Omental fat pad (tissue), 4 donors: ENCODE results near the gene GRIN2B. TPM values are rescaled to one million over a fixed set of nuclear protein-coding genes. Genes with fewer than 3 reads are reported as not detected.

ENCODE experiments used
- ATAC-seq: fragments of 150-250 bp; one replicate; pipeline ENCODE4 v1.9.1; 2016; ENCODE audit warnings: mild to moderate bottlenecking, moderate library complexity; ENCODE audit not compliant: low FRiP score
- DNase-seq: peaks from one replicate; pipeline ENCODE4 v3.0.0-alpha.2; 2019; ENCODE audit warnings: low spot score
- total RNA-seq, 4 donors: library from RNA; depleted of rRNA; stranded (reverse); fragments of >200 nt; gene quantifications; one replicate each; pipeline ENCODE4 v1.1.0, GENCODE V29; 2016
- TF ChIP-seq, protein P1 (sequence below), 3 donors: fragments of 450-650 bp; IDR thresholded peaks; one replicate each; pipeline ENCODE4 v1.5.1; 2016 to 2017; ENCODE audit warnings: antibody characterized with exemption in 3 of 3, mild to moderate bottlenecking in 3 of 3, moderate library complexity in 2 of 3

The GRIN2B gene
- total RNA-seq, 4 donors from 2014 or later: 0.16 to 3.8 (median 0.87) TPM

DNA sequence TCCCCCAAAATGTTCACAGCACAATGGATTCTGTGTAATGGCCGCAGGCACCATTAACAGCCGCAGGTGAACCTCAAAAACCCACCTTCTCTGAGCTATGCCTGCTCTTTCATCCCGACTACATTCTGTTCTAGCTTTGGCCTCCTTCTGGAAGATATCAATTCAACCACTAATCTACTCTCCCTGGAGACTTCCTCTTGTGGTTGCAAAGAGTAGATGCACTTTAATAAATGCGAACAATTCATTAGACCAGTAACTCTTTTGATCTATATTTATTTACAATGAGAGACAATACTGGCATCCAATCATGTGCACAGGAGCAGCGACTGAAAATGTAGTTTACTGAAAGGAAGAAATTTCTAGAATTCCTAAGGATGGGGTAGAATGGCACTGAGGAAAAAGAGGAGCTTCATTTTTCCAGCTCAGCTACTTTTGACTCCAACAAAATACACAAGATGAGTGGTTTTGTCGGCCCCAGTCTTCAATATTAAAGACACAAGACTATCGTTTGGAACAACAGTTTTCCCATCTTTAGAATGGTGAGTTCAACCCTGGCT, 5.3 kb downstream of the GRIN2B start:
- ATAC-seq (no peak), DNase-seq (no peak)
- TF ChIP-seq, protein P1, sequence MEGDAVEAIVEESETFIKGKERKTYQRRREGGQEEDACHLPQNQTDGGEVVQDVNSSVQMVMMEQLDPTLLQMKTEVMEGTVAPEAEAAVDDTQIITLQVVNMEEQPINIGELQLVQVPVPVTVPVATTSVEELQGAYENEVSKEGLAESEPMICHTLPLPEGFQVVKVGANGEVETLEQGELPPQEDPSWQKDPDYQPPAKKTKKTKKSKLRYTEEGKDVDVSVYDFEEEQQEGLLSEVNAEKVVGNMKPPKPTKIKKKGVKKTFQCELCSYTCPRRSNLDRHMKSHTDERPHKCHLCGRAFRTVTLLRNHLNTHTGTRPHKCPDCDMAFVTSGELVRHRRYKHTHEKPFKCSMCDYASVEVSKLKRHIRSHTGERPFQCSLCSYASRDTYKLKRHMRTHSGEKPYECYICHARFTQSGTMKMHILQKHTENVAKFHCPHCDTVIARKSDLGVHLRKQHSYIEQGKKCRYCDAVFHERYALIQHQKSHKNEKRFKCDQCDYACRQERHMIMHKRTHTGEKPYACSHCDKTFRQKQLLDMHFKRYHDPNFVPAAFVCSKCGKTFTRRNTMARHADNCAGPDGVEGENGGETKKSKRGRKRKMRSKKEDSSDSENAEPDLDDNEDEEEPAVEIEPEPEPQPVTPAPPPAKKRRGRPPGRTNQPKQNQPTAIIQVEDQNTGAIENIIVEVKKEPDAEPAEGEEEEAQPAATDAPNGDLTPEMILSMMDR (IDR thresholded peaks at IDR 0.05): no peak

DNA sequence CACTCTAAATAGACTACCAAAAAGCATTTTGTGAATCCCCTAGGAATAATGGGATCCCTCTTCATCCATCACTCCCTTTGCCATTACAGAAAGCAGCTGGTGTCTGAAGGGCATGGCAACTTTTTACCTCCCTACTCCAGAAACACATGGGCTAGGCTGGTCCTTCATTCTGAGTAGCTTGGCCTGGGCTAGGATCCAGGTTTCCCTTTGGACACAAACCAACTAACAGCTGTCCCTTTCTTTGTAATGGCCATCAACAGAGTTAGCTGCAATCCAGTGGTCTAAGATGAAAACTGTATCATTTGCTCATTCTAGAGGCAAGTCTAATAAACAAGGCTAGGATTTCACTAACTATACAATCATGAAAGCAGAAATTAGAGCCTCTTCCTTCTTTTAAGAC, 7.4 kb downstream of the GRIN2B start:
- ATAC-seq: no peak
- TF ChIP-seq, protein P1 (IDR thresholded peaks at IDR 0.05): no peak
- no peak for DNase-seq

DNA sequence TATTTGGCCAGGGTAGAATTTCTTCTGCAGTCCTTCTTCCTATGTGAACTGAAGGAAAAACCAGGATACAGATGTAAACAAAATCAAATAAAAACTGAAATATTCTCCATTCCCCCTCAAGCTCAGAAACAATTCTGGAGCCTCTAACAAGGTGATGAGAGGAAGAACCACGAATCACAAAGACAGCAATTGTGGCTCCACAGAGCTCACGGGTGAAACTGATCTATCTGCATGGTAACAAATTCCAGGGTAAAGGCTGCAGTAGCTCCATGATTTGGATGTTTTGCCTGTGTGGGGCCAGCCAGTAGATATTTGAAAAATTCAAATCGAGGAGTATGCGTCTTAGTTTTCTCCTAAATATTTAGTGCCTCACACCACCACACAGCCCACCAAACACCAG, 10.6 kb downstream of the GRIN2B start:
- TF ChIP-seq, protein P1 (IDR thresholded peaks at IDR 0.05): no peak
- DNase-seq (no peak), ATAC-seq (no peak)

DNA sequence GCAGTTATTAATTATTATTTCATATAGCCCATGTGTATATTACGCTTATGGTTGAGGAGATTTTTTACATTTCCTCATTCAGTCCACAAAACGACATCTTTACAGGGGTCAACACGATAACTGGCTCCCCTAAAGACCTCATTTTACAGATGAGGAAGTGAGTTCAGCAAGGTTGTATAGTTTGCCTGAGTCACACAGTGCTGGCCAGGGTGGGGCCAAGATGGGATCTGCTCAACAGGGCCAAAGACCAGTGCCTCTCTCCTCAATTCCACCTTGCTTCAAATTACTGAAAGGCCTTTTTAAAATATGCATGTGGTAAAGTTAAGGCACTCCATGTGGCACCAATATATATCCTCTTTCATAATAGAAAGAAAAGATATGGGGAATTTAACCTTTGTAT, 13.1 kb downstream of the GRIN2B start:
- no peak for ATAC-seq
- TF ChIP-seq, protein P1 (IDR thresholded peaks at IDR 0.05): no peak

DNA sequence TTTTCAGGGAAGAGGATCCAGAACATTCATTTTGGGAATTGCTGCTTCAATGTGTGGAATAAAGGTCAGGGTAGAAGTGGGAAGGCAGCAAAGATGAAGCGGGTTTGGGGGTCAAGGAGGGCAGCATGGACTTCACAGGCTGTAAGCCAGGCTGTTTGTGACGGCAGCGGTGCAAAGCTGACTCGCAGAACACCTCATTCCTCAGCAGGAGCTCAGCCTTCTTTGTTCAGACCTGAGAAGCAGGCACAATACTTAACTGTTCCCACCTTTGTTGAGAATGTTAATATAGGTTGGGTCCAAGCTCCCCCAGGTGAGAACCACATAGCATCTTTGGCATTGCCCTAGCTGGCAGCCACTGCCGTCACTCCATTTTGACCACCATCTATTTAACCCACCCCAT, 16.7 kb downstream of the GRIN2B start:
- TF ChIP-seq, protein P1 (IDR thresholded peaks at IDR 0.05): no peak
- ATAC-seq (no peak), DNase-seq (no peak)

More for the DNA sequence above, 13.1 kb downstream of the GRIN2B start:
- no peak for DNase-seq

DNA sequence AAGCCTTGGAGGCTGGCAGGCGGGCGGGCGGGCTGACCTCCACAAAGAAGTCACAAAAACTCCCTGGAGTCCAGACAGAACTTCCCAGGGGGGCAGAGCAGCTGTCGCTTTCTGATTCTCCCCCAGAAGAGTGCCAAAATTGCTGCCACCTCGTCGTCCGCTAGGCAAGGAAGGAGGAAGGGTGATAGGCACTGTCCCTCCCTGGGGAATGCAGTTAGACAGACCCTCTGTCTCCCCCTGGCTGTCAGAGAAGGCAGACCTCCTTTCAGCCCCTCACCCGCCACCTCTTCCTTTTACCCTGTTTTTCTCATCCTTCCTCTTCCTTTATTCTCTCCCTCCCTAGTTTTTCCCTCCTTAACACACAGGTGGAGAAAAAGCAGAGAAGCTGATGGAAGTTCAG, 18.7 kb downstream of the GRIN2B start:
- ATAC-seq (no peak), DNase-seq (no peak)
- TF ChIP-seq, protein P1 (IDR thresholded peaks at IDR 0.05): no peak

DNA sequence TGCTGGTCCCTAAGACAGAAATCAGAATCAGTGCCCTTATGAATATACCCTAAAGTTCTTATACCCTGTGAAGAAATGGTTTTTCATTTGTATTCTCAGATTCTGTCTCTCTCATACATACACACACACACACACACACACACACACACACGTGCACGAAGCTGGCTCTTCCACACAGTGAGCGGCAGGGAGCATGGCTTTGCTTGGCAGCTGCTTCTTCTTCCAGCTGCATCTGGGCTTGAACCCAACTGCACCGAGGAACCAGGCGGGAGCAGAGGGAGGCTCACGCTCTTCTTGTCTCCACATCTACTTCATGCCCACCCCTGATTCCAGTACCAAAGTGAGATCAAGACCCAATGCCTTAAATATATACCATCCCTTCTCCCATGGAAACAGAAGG, 19.4 kb downstream of the GRIN2B start:
- TF ChIP-seq, protein P1 (IDR thresholded peaks at IDR 0.05): no peak
- ATAC-seq (no peak), DNase-seq (no peak)
